ENCODE measurements around the gene TUBB2A.

GRCh38 chr6:3186974-3187382, 29.6 kb upstream of the TUBB2A start:
- TF ChIP-seq, protein P1, sequence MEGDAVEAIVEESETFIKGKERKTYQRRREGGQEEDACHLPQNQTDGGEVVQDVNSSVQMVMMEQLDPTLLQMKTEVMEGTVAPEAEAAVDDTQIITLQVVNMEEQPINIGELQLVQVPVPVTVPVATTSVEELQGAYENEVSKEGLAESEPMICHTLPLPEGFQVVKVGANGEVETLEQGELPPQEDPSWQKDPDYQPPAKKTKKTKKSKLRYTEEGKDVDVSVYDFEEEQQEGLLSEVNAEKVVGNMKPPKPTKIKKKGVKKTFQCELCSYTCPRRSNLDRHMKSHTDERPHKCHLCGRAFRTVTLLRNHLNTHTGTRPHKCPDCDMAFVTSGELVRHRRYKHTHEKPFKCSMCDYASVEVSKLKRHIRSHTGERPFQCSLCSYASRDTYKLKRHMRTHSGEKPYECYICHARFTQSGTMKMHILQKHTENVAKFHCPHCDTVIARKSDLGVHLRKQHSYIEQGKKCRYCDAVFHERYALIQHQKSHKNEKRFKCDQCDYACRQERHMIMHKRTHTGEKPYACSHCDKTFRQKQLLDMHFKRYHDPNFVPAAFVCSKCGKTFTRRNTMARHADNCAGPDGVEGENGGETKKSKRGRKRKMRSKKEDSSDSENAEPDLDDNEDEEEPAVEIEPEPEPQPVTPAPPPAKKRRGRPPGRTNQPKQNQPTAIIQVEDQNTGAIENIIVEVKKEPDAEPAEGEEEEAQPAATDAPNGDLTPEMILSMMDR (IDR thresholded peaks at IDR 0.05; ENCODE audit: insufficient read depth, low read depth, low read length): no peak
- no peak for TF ChIP-seq EZH2 (IDR thresholded peaks at IDR 0.05; ENCODE audit: insufficient read depth, low read length)

All from astrocyte (in vitro differentiated cells and primary cell).